ENCODE data around the gene NTN1.
"Not testable (repeated sequence)": the region's sequence is repeated elsewhere in the genome, so short reads cannot be mapped to it uniquely, and the experiment has no call there.

Gene NTN1

GRCh38 chr17:9104370-9105041 lies 83.2 kb downstream of the NTN1 start:
- H3K9me3 Mint-ChIP-seq = peaks cover 8% of the 10 kb centered on the region
- H3K27ac Mint-ChIP-seq = no peak overlapping the region
- no peaks in the 10 kb centered on the region for H3K27me3 Mint-ChIP-seq
- intact Hi-C loops (cut with micrococcal nuclease) = no loop called here
- H3K4me1 Mint-ChIP-seq (ENCODE audit: low read depth) = peaks cover 4% of the 10 kb centered on the region
- no peak overlapping the region for H3K4me3 Mint-ChIP-seq
- no peaks in the 10 kb centered on the region for H3K36me3 Mint-ChIP-seq (ENCODE audit: low read depth)

DNA sequence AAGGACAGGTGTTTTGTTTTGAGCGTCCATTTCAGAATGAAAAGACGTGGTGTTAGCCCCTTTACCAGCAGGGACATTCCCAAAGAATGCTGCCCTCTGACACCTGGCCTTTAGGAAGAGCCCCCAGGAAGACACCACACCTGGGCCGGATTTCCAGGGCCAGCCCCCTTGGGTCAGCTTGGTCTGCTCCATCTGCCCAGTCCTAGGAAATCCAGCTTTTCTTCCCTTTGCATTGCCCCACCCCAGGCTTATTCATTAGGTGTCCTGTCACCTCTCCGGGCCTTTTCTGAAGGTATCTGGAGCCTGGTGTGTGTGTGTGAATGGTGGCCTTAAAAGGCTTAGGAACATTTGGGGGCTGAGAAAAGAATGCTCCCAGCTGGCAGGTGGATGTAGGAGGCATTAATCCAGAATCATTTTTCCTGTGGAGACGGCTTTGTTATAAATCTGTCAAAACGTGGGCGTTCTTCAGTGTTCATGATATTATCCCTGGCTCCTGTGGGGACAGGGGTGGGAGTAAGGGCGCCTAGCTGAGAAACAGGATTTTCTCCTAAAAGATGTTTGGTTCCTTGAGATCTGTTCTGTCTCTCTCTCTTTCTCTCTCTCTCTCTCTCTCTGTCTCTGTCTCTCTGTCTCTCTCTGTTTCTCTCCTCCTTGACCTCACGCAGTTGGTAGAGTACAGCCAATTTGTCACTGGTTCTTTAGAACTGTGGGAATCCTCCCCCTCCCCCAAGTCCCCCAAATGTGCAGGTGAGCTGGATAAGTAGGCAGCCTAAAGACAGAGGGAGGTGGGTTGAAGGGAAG lies 84.0 kb downstream of the NTN1 start:
- intact Hi-C loops (cut with micrococcal nuclease) = no loop called here
- H3K36me3 Mint-ChIP-seq (ENCODE audit: low read depth) = no peaks in the 10 kb centered on the region

DNA sequence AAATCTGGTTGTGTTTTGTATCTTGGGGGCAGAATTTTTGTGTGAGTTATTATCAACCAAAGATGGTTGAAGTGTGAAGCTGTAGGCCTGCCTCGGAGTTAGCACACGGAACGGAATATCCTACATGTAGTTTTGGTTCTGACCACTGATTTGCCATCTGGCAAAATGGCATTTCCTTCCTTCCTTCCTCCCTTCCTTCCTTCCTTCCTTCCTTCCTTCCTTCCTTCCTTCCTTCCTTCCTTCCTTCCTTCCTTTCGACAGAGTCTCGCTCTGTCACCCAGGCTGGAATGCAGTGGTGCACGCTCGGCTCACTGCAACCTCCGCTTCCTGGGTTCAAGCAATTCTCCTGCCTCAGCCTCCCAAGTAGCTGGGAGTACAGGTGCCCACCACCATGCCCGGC lies 85.0 kb downstream of the NTN1 start:
- not testable (repeated sequence) for H3K27me3 Mint-ChIP-seq, H3K27ac Mint-ChIP-seq

More for the DNA sequence above, 84.0 kb downstream of the NTN1 start:
- no peak overlapping the region for H3K27ac Mint-ChIP-seq
- peaks cover 4% of the 10 kb centered on the region for H3K4me1 Mint-ChIP-seq (ENCODE audit: low read depth)
- H3K9me3 Mint-ChIP-seq = peaks cover 8% of the 10 kb centered on the region
- H3K27me3 Mint-ChIP-seq = no peaks in the 10 kb centered on the region
- H3K4me3 Mint-ChIP-seq = no peak overlapping the region

DNA sequence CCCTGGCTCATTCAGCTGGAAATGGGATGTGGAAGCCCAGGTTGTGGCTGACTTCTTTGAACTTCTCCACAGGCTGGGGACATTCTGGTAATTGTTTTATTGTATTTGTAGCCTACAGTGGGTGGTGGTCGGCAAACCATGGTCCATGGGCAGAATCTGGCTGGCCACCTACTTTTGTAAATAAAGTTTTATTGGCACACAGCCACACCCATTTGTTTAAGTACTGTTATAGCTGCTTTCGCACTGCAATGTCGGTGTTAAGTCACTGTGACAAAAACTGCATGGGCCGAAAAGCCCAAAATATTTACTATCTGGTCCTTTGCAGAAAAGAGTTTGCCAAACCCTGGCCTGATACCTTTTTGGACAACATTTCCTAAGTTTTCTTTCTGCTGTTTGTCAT lies 86.2 kb downstream of the NTN1 start:
- no peak overlapping the region for H3K27ac Mint-ChIP-seq
- H3K36me3 Mint-ChIP-seq (ENCODE audit: low read depth) = no peaks in the 10 kb centered on the region
- H3K27me3 Mint-ChIP-seq = no peaks in the 10 kb centered on the region
- H3K4me3 Mint-ChIP-seq = no peak overlapping the region
- peaks cover 4% of the 10 kb centered on the region for H3K4me1 Mint-ChIP-seq (ENCODE audit: low read depth)
- no peaks in the 10 kb centered on the region for H3K9me3 Mint-ChIP-seq
- intact Hi-C loops (cut with micrococcal nuclease) = no loop called here

More for the DNA sequence above, 85.0 kb downstream of the NTN1 start:
- intact Hi-C loops (cut with micrococcal nuclease); H3K36me3 Mint-ChIP-seq (ENCODE audit: low read depth); H3K4me3 Mint-ChIP-seq; H3K9me3 Mint-ChIP-seq; H3K4me1 Mint-ChIP-seq (ENCODE audit: low read depth): not testable (repeated sequence)

DNA sequence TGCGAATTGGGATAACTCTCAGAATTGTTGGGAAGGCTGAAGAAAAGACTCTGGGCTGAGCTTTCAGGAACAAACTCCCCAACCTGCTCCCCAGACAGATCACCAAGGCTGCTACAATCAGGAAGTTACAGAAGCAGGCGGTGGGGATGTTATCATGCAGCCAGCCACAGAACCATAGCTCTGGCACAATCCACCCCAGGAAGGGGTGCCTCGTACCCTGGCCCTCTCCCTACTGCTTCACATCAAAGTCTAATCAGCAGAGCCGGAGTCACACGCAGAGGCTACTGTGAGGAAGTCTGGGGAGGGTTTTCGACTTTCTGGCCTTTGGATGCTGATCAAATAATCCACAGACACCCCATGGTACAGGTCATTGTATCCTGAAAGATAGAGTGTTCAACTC lies 86.8 kb downstream of the NTN1 start:
- Mint-ChIP-seq H3K4me1 (ENCODE audit: low read depth) (peaks cover 4% of the 10 kb centered on the region), H3K36me3 (ENCODE audit: low read depth) (no peaks in the 10 kb centered on the region), H3K4me3 (no peak overlapping the region), H3K27ac (no peak overlapping the region), H3K9me3 (no peaks in the 10 kb centered on the region), H3K27me3 (no peaks in the 10 kb centered on the region)
- intact Hi-C loops (cut with micrococcal nuclease) = no loop called here

GRCh38 chr17:9109933-9110332 lies 88.6 kb downstream of the NTN1 start:
- Mint-ChIP-seq H3K4me3 (no peak overlapping the region), H3K27me3 (peaks cover 3% of the 10 kb centered on the region), H3K27ac (no peak overlapping the region), H3K4me1 (ENCODE audit: low read depth) (peaks cover 7% of the 10 kb centered on the region), H3K9me3 (no peaks in the 10 kb centered on the region), H3K36me3 (ENCODE audit: low read depth) (no peaks in the 10 kb centered on the region)
- intact Hi-C loops (cut with micrococcal nuclease) = no loop called here

- no peaks in the 10 kb centered on the region for H3K36me3 Mint-ChIP-seq (ENCODE audit: low read depth)
- H3K27ac Mint-ChIP-seq = no peak overlapping the region
- intact Hi-C loops (cut with micrococcal nuclease) = no loop called here
- peaks cover 13% of the 10 kb centered on the region for H3K4me1 Mint-ChIP-seq (ENCODE audit: low read depth)
- H3K27me3 Mint-ChIP-seq = peaks cover 9% of the 10 kb centered on the region
- no peaks in the 10 kb centered on the region for H3K9me3 Mint-ChIP-seq
- H3K4me3 Mint-ChIP-seq = no peak overlapping the region
Observed at GRCh38 chr17:9110501-9110900, 89.2 kb downstream of the NTN1 start.

- Mint-ChIP-seq H3K36me3 (ENCODE audit: low read depth) (no peaks in the 10 kb centered on the region), H3K4me1 (ENCODE audit: low read depth) (peaks cover 18% of the 10 kb centered on the region), H3K27me3 (peaks cover 18% of the 10 kb centered on the region), H3K4me3 (peak overlapping the region; percentile 84), H3K9me3 (no peaks in the 10 kb centered on the region), H3K27ac (peak overlapping the region; percentile 55)
- intact Hi-C loops (cut with micrococcal nuclease) = no loop called here
Observed at GRCh38 chr17:9115214-9116191, 94.2 kb downstream of the NTN1 start.

GRCh38 chr17:9116311-9116835 lies 95.1 kb downstream of the NTN1 start:
- H3K9me3 Mint-ChIP-seq = no peaks in the 10 kb centered on the region
- H3K4me1 Mint-ChIP-seq (ENCODE audit: low read depth) = peaks cover 18% of the 10 kb centered on the region
- H3K4me3 Mint-ChIP-seq = no peak overlapping the region
- intact Hi-C loops (cut with micrococcal nuclease) = no loop called here
- H3K36me3 Mint-ChIP-seq (ENCODE audit: low read depth) = no peaks in the 10 kb centered on the region
- peak overlapping the region; percentile 55 for H3K27ac Mint-ChIP-seq
- peaks cover 18% of the 10 kb centered on the region for H3K27me3 Mint-ChIP-seq

GRCh38 chr17:9116861-9117568 lies 95.7 kb downstream of the NTN1 start:
- peaks cover 18% of the 10 kb centered on the region for H3K27me3 Mint-ChIP-seq
- H3K9me3 Mint-ChIP-seq = no peaks in the 10 kb centered on the region
- H3K4me1 Mint-ChIP-seq (ENCODE audit: low read depth) = peaks cover 18% of the 10 kb centered on the region
- H3K27ac Mint-ChIP-seq = no peak overlapping the region
- intact Hi-C loops (cut with micrococcal nuclease) = no loop called here
- no peak overlapping the region for H3K4me3 Mint-ChIP-seq
- no peaks in the 10 kb centered on the region for H3K36me3 Mint-ChIP-seq (ENCODE audit: low read depth)

- H3K9me3 Mint-ChIP-seq = no peaks in the 10 kb centered on the region
- no peak overlapping the region for H3K4me3 Mint-ChIP-seq
- H3K27me3 Mint-ChIP-seq = peaks cover 10% of the 10 kb centered on the region
- no peaks in the 10 kb centered on the region for H3K36me3 Mint-ChIP-seq (ENCODE audit: low read depth)
- H3K27ac Mint-ChIP-seq = no peak overlapping the region
- intact Hi-C loops (cut with micrococcal nuclease) = no loop called here
- H3K4me1 Mint-ChIP-seq (ENCODE audit: low read depth) = peaks cover 10% of the 10 kb centered on the region
Observed at GRCh38 chr17:9120471-9120870, 99.2 kb downstream of the NTN1 start.

DNA sequence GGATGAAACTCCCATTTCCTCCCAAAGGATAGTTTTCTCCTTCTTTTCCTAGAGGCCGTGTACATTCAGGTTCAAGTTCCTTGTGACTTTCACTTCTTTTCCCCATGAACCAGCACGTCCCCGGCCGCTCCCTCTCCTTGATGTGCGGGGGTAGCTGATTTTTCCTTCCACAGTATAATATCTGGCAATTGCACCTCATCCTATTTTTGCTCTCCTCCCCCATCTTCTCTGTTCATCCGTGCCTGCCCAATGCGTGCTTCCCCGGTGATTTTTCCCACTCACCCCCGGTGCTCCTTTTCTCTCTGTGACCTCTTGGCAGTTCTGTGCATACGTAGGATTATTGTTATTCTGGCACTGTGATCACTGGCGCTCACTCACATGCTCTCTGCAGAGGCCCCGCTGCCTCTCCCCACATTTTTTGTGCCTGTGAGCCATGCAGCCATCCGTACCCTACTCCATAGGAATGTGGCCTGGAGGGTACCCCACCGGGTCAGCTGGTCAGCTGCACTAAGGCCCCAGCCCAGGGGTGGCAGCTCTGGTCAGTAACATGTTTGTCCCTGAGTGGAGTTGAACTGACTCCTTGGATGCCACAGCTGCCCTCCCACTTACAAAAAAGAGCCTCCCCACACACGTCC lies 100.0 kb downstream of the NTN1 start:
- no peaks in the 10 kb centered on the region for H3K9me3 Mint-ChIP-seq
- H3K4me1 Mint-ChIP-seq (ENCODE audit: low read depth) = peaks cover 2% of the 10 kb centered on the region
- peaks cover 3% of the 10 kb centered on the region for H3K27me3 Mint-ChIP-seq
- H3K4me3 Mint-ChIP-seq = no peak overlapping the region
- H3K36me3 Mint-ChIP-seq (ENCODE audit: low read depth) = no peaks in the 10 kb centered on the region
- intact Hi-C loops (cut with micrococcal nuclease) = no loop called here
- H3K27ac Mint-ChIP-seq = no peak overlapping the region

All from dendritic cell treated with granulocyte-macrophage colony-stimulating factor and Interleukin-4, amounts not matched to agents 40 ng/mL and 50 ng/mL, for 4 days (primary cell).